Activated CD8-positive, alpha-beta memory T cell treated with anti-CD3 and anti-CD28 coated beads, Interleukin-2, amount 10 ng/mL, durations not matched to agents 7 days and 5 days (primary cell): ENCODE measurements around the gene NDUFA13. TPM values are rescaled to one million over a fixed set of nuclear protein-coding genes. Genes with fewer than 3 reads are reported as not detected.
"Not testable (repeated sequence)": the region's sequence is repeated elsewhere in the genome, so short reads cannot be mapped to it uniquely, and the experiment has no call there.

Experiments
- ATAC-seq: fragments of 150-1000 bp; cut with Tn5 transposase; one replicate; pipeline ENCODE4 v1.10.0; 2021; ENCODE audit warnings: moderate library complexity
- CTCF ChIA-PET: fragments of 350-600 bp; sonication (Branson Sonifier 250); formaldehyde crosslinking; loops from one replicate; lab custom pipeline; 2021; ENCODE audit warnings: antibody characterized with exemption; lab: Charles Lee
- DNase-seq: peaks from one replicate; pipeline ENCODE4 v3.0.0-alpha.2; 2020
- H3K27ac Mint-ChIP-seq: one replicate; pipeline ENCODE4 v1.8.0; 2021; ENCODE audit warnings: mild to moderate bottlenecking, mixed read lengths
- H3K27me3 Mint-ChIP-seq: one replicate; pipeline ENCODE4 v1.8.0; 2021; ENCODE audit warnings: mixed read lengths
- H3K36me3 Mint-ChIP-seq: one replicate; pipeline ENCODE4 v1.8.0; 2021; ENCODE audit warnings: mild to moderate bottlenecking, mixed read lengths
- H3K4me1 Mint-ChIP-seq: one replicate; pipeline ENCODE4 v1.8.0; 2021; ENCODE audit warnings: mixed read lengths
- H3K4me3 Mint-ChIP-seq: one replicate; pipeline ENCODE4 v1.8.0; 2021; ENCODE audit warnings: mild to moderate bottlenecking, moderate library complexity, mixed read lengths
- H3K9me3 Mint-ChIP-seq: one replicate; pipeline ENCODE4 v1.8.0; 2022; ENCODE audit warnings: low read depth, mixed read lengths
- total RNA-seq, 2 experiments: library from RNA; stranded (reverse); gene quantifications; one replicate each; pipeline ENCODE4 v1.2.3, GENCODE V29; 2021

Gene NDUFA13
- total RNA-seq, result 100 to 1,000 TPM; 372 to 417 TPM

GRCh38 chr19:19515642-19516519 is at the start of gene NDUFA13:
Gene NDUFA13, plus strand, starts transcription at chr19:19516225. Its CDS starts 14 bp downstream, at chr19:19516239.
- peak within 1 kb of the TSS; percentile 94 for H3K27ac Mint-ChIP-seq
- peak within 1 kb of the TSS; percentile 92 for H3K4me3 Mint-ChIP-seq
- peaks cover 27% of the 10 kb centered on the region for H3K4me1 Mint-ChIP-seq
- peaks cover 29% of the 10 kb centered on the region for H3K36me3 Mint-ChIP-seq
- H3K27me3 Mint-ChIP-seq, result no peaks in the 10 kb centered on the region
- peak; percentile 96 for DNase-seq
- H3K9me3 Mint-ChIP-seq, result no peaks in the 10 kb centered on the region
- CTCF ChIA-PET, result interaction anchor here (1.0 to 2.3 kb wide), 11 partner anchors 9 to 153 kb away, joined by 3 to 8 read pairs (median 5); partner anchors contain the start of gene GMIP
- ATAC-seq, result peak; percentile 91

- H3K4me1 Mint-ChIP-seq, result peaks cover 53% of the 10 kb centered on the region
- ATAC-seq (no peak), DNase-seq (no peak)
- CTCF ChIA-PET, result interaction anchor here (3.5 kb wide), 1 partner anchor 21 kb away, joined by 19 read pairs; no protein-coding TSS in a partner anchor
- peaks cover 75% of the 10 kb centered on the region for H3K36me3 Mint-ChIP-seq
- peak overlapping the region; percentile 36 for H3K27ac Mint-ChIP-seq
- peaks cover 21% of the 10 kb centered on the region for H3K9me3 Mint-ChIP-seq
- H3K4me3 Mint-ChIP-seq, result no peak overlapping the region
- no peaks in the 10 kb centered on the region for H3K27me3 Mint-ChIP-seq
These were observed 47.5 kb upstream of the NDUFA13 start for GRCh38 chr19:19468424-19469050.

DNA sequence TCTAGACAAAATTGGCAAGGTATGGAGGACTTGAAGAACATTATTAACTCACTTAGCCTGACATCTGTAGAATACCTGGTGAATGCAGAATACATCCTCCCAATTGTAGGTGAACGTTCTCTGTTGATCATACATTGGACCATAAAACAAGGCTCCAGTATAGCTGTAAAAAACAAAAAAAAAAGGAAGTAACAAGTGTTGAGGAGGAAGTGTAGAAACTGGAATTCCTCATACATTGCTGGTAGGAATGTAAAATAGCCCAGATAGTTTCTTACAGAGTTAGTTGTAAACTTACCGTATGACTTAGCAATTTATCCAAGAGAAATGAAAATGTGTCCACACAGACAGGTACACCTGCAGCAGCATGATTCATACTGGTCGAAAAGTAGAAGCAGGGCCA is 45.4 kb upstream of the NDUFA13 start:
- no peak for DNase-seq
- no peaks in the 10 kb centered on the region for H3K27me3 Mint-ChIP-seq
- no peak overlapping the region for H3K4me3 Mint-ChIP-seq
- H3K4me1 Mint-ChIP-seq, result peaks cover 62% of the 10 kb centered on the region
- H3K9me3 Mint-ChIP-seq, result peaks cover 21% of the 10 kb centered on the region
- CTCF ChIA-PET, result interaction anchor here (0.7 kb wide), 1 partner anchor 1643 kb away, joined by 3 read pairs; no protein-coding TSS in a partner anchor
- ATAC-seq, result no peak
- H3K36me3 Mint-ChIP-seq, result peaks cover 71% of the 10 kb centered on the region
- H3K27ac Mint-ChIP-seq, result peak overlapping the region; percentile 50

GRCh38 chr19:19471682-19472081 is 44.3 kb upstream of the NDUFA13 start:
- Mint-ChIP-seq H3K27ac (peak overlapping the region; percentile 44), H3K9me3 (peaks cover 16% of the 10 kb centered on the region), H3K27me3 (no peaks in the 10 kb centered on the region), H3K4me1 (peaks cover 64% of the 10 kb centered on the region), H3K4me3 (no peak overlapping the region), H3K36me3 (peaks cover 62% of the 10 kb centered on the region)
- ATAC-seq (no peak), DNase-seq (no peak)
- CTCF ChIA-PET, result interaction anchor here (1.1 to 2.0 kb wide), 2 partner anchors 12 to 20 kb away, joined by 4 to 6 read pairs; no protein-coding TSS in a partner anchor

- ATAC-seq, H3K4me3 Mint-ChIP-seq, DNase-seq, H3K27me3 Mint-ChIP-seq: not testable (repeated sequence)
- Mint-ChIP-seq H3K4me1 (peaks cover 68% of the 10 kb centered on the region), H3K9me3 (peaks cover 16% of the 10 kb centered on the region), H3K27ac (peak overlapping the region; percentile 44), H3K36me3 (peaks cover 58% of the 10 kb centered on the region)
- CTCF ChIA-PET, result interaction anchor here (1.1 to 2.0 kb wide), 2 partner anchors 12 to 21 kb away, joined by 4 to 6 read pairs; no protein-coding TSS in a partner anchor
These were observed 43.9 kb upstream of the NDUFA13 start for GRCh38 chr19:19472106-19472505.

DNA sequence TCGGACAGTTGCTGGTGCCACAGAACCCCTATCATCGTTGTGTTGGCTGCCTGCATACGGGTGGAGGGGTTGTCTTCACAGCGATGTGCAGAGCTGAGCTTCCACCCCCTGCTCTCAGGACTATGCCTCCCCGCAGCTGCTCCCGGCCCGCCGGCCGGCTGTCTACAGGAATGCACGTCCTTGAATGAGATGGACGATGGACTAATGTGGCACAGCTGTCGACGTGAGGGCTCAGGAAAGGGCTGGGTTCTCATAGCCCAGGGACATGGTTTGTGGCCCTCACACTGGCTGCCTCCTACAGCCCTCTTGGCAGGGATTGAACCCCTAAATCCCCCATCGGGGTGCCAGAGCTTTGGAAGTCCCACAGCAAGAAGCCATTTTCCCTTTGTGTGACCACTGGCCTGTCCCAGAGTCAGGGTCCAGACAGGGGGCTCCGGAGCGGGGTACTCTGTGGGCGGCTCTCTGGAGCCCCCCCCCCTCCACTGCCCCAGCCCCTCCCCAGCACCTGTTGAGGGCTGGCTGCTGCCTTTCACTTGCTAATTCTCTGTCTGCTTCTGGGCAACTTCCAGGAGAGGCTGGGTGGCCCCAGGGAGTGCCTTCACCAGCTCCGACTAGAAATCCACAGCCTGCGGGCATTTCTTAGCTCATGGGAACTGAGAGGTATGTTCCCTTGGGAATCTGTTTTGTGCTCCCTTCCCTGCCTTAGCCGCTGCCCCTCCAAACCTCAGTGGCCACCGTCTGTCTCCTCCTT is 40.8 kb upstream of the NDUFA13 start:
- DNase-seq, result no peak
- Mint-ChIP-seq H3K9me3 (no peaks in the 10 kb centered on the region), H3K27me3 (no peaks in the 10 kb centered on the region), H3K27ac (peak overlapping the region; percentile 88), H3K4me3 (no peak overlapping the region), H3K4me1 (peaks cover 79% of the 10 kb centered on the region), H3K36me3 (peaks cover 44% of the 10 kb centered on the region)
- CTCF ChIA-PET, result interaction anchor here (1.0 to 1.9 kb wide), 4 partner anchors 14 to 31 kb away, joined by 3 to 11 read pairs (median 4); no protein-coding TSS in a partner anchor
- ATAC-seq, result no peak

DNA sequence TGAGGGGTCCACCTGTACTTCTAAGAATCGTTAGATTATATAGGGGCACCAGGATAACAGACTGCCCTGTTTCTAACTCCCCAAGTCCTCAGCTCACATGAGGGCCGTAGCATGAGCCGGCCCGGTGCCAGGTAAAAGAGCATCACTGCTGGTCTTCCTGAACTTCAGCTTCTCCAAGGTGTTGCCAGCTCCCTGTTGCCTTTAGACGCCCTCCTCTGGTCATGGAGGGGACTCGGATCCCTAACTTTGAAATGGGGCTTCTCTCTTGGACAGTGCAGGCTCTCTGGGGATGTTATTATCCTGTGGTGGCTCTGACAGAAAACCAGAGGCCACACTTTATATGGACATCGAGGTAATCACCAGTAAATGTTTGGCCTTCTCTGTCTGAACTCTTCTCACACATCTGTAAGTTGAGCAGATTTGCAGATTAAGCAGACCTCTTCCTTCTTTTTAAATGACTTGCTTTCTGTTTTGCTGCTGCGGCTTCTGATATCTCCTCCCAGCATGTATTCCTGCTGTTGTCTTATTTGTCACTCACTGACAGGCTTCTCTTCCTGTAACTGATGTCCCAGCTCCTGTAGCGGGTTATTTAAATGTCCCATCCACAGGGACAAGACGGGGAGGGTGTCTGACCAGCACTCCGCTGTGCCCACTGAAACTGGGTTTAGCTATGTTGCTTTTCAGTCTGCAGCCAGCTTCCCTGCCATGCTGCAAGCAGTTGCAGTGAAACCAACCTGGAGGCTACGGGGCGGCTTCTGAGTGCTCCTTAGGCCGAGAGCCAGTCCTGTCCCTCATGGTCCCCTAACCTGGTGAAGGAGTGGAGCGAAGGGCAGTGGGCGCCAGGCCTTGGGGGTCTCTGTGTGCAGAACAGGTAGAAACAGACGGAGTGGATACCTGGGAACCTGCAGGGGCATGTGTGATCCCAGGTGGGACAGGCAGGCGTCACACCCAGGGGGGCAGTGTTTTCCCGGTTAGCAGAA is 39.9 kb upstream of the NDUFA13 start:
- peaks cover 39% of the 10 kb centered on the region for H3K36me3 Mint-ChIP-seq
- ATAC-seq (no peak), DNase-seq (no peak)
- H3K9me3 Mint-ChIP-seq, result no peaks in the 10 kb centered on the region
- H3K27ac Mint-ChIP-seq, result peak overlapping the region; percentile 60
- H3K4me3 Mint-ChIP-seq, result no peak overlapping the region
- CTCF ChIA-PET, result interaction anchor here (1.0 to 1.9 kb wide), 5 partner anchors 13 to 32 kb away, joined by 3 to 11 read pairs (median 4); no protein-coding TSS in a partner anchor
- H3K4me1 Mint-ChIP-seq, result peaks cover 81% of the 10 kb centered on the region
- no peaks in the 10 kb centered on the region for H3K27me3 Mint-ChIP-seq

DNA sequence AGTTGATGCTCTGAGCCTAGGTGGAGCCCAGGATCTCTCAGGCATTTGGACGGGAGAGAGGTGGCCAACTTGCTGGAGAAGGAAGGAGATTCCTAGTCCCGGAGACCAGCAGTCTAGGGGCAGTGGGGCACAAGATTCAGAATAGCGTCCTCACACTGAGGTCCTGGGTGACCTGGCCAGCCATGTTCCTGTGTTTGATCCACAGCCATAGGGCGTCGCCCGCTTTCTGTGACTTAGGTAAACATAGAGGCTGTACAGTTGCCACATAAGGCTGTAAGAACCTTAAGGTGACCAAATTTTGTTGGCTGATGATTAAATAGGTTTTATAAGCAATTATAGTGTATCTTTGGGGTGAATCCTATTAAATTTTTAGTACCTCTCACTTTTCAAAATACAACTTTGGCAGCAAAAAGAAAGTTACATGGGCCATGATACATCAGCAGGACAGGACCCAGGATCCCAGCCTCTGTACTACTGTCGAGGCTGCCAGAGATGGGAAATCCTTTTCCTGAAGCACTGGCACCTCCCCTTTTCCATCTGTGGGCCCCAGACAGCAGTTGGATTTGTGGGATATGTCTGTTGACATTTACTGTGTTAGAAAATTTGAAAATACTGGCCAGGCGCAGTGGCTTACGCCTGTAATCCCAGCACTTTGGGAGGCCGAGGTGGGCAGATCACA is 38.2 kb upstream of the NDUFA13 start:
- Mint-ChIP-seq H3K27me3 (no peaks in the 10 kb centered on the region), H3K27ac (no peak overlapping the region), H3K36me3 (peaks cover 32% of the 10 kb centered on the region), H3K4me1 (peaks cover 72% of the 10 kb centered on the region), H3K9me3 (no peaks in the 10 kb centered on the region), H3K4me3 (no peak overlapping the region)
- ATAC-seq, result no peak
- DNase-seq, result no peak
- CTCF ChIA-PET, result interaction anchor here (1.6 kb wide), 1 partner anchor 73 kb away, joined by 8 read pairs; the partner anchor contains the start of gene GATAD2A

DNA sequence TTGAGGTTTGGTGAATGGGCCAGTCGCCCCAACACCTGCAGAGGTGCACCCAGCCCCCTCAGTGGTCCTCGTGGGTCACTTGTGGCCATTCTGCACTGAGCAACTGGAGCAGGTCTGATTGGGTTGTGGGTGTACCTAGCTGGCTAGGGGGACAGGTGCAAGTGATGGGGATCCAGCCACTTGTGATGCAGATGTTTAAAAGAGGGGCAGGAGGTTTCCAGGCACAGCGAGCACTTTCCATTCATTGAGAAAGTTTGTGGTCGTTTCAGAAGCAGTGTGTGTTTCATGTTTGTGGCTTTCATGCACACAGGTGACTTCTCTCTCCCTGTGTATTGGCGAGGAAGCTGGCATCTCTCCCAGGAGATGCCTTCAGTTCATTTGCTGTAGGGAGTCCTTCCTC is 35.3 kb upstream of the NDUFA13 start:
- Mint-ChIP-seq H3K4me1 (peaks cover 57% of the 10 kb centered on the region), H3K9me3 (no peaks in the 10 kb centered on the region), H3K27ac (peak overlapping the region; percentile 57), H3K27me3 (no peaks in the 10 kb centered on the region), H3K4me3 (no peak overlapping the region), H3K36me3 (peaks cover 16% of the 10 kb centered on the region)
- ATAC-seq (peak; percentile 59), DNase-seq (no peak)
- CTCF ChIA-PET, result interaction anchor here (1.3 kb wide), 1 partner anchor 21 kb away, joined by 3 read pairs; no protein-coding TSS in a partner anchor

GRCh38 chr19:19482809-19483596 is 33.0 kb upstream of the NDUFA13 start:
- Mint-ChIP-seq H3K9me3 (no peaks in the 10 kb centered on the region), H3K4me3 (no peak overlapping the region), H3K27ac (peak overlapping the region; percentile 8), H3K36me3 (peaks cover 15% of the 10 kb centered on the region), H3K27me3 (no peaks in the 10 kb centered on the region), H3K4me1 (peaks cover 50% of the 10 kb centered on the region)
- CTCF ChIA-PET, result interaction anchor here (1.4 kb wide), 1 partner anchor 103 kb away, joined by 4 read pairs; no protein-coding TSS in a partner anchor
- DNase-seq (no peak), ATAC-seq (no peak)
